HG02852 (cell line): ENCODE results near the gene ZNF598.
"Not testable (repeated sequence)": the region's sequence is repeated elsewhere in the genome, so short reads cannot be mapped to it uniquely, and the experiment has no call there.

Source experiments
- ATAC-seq: cut with Tn5 transposase; IDR thresholded peaks from one replicate; pipeline ENCODE4 v1.9.1; 2021; ENCODE audit warnings: mild to moderate bottlenecking, moderate library complexity; ENCODE audit not compliant: unreplicated experiment

Gene ZNF598

GRCh38 chr16:2028620-2029220 is 19.1 kb upstream of the ZNF598 start:
- ATAC-seq, result no peak

GRCh38 chr16:2028146-2028545 is 18.5 kb upstream of the ZNF598 start:
- ATAC-seq, result no peak

DNA sequence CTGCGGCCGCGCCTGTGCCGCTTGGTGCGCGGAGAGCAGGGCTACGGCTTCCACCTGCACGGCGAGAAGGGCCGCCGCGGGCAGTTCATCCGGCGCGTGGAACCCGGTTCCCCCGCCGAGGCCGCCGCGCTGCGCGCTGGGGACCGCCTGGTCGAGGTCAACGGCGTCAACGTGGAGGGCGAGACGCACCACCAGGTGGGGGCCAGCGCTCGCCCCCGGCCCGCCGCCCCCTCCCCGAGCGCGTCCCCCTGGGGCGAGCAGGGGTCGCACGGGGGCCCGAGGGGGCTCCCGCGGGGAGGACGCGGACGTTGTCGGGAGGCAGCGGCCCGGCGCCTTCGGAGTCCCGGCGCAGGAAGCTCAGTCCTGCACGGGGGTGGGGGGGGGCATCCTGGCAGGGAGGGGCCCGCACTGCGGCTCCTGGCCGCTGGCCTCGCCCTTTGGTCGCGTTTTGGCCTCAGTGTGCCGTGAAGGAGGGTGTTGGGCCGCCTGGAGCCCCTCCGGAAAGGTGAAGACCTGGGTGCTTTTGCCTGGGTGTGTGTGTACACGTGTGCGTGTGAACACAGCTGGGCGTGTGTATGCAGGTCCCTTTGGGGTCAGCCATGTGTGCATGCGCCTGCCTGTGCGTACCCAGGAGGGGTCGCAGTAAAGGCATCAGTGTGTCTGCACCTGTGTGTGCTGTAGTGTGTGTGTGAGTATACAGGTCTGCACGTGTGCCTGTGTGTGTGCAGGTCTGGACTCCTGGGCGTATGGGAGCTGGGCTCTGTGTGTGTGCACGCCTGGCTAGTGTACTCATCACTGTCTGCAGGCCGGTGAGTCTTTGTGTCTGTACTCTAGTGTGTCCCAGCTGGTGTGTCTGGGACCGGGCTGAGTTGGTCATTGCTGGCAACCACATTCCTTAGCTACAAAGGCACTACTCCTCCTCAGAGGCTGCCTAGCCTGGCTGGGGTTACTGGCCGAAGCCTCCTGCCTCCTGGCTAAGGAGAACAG is 17.7 kb upstream of the ZNF598 start:
- no peak for ATAC-seq

DNA sequence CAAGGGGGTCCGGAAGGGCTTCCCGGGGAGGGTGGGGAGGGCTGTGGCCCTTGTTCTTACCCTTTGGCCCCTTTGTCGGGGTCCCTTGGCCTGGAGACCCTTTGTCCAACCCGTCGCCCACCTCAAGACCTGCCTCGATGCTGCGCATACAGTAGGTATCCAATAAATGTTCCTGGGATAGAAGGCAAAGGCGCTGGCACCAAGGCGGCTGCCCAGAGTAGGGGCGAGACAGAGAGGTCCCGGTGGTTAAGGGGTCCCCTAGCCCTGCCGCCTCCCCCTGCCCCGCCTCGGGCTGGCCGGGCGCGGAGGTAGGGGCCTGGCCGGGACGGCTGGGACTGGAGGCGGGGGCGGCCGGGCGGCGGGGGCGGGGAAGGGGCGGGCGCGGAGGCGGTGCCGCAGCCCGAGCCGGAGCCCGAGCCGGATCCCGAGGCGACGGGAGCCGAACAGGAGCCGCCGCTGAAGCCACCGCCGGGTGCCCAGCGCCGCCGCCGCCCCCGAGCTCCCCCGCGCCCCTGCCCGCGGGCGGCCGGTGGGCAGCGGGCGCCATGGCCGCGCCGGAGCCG is 16.9 kb upstream of the ZNF598 start, which contains the start of gene NHERF2:
Gene NHERF2 (plus strand): TSS at position 442 of the 563 bp plus-strand sequence. CDS start 104 bp downstream, at position 546.
- ATAC-seq, result no peak

DNA sequence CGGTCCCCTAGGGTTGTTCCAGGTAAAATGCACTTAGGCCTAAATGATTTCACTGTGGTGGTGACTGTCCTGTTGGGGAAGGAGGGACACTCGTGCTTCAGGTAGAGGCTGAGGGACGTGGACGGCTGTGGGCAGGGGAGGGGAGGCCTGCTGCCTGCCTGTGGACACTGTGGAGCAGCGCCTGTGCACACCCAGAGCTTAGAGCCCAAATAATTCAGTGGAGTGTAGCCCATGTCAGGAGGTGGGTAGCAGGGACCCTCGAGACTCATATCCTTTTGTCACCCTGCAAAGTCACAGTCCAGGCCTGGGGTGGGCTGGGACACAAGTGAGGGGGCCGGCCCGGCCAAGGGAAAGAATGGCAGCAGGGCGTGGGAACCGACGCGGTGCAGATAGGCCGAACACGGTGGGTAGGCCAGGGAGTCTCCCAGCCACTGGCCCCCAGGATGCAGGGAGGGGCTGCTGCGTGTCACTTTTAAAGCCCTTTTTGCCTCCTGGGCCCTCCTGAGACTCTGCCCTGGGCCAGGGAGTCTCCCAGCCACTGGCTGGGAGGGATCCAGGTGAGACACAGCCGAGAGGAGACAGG is 16.3 kb upstream of the ZNF598 start:
- no peak for ATAC-seq

- ATAC-seq, result no peak
Observed at GRCh38 chr16:2025251-2025650, 15.6 kb upstream of the ZNF598 start.

GRCh38 chr16:2024032-2024420 is 14.4 kb upstream of the ZNF598 start:
- ATAC-seq, result no peak

DNA sequence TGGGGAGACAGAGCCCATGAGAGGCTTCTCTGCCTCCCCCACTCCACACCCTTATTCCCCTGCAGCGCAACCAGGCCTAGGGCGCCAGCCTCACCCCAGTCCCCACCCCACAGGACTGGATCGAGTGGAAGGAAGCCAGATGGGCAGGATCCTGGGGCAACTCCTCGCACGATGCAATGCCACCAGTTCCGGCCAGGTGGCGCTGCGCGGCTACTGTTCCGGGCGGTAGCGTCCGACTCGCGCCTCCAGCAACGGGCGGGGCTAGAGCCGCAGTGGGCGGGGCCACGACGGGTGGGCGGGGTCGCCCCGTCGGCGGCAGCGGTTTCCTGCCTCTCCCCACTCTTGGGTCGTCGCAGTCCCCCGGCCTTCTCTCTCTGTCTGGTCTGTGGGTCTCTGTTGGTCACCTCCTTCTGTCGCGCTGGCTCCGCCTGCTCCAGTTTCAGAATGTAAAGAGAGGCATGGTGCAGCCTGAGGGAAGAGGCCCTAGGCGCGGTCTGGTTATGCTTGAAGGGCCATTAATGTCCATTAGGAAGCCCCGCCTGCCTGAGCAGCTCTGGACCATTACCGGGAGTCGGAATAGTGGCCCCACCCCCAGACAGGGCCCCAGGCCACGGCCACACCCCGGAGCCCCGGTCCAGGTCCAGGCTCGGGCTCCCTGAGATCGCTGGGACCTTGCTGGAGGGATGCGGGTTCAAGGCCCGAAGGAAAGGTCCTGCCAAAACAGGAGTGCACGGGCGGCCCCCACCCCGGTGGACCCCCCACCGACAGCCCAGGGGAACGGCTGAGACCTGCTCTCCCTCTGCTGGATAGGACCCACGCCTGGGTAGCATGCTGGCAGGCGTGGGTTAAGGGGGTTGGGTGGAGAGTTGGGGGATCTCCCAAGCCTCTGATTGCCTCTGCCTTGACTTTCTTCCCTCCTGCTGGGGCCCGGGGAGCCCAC is 13.7 kb upstream of the ZNF598 start:
- ATAC-seq, result no peak

- ATAC-seq, result no peak
Observed at GRCh38 chr16:2022723-2023091, 13.1 kb upstream of the ZNF598 start.

- no peak for ATAC-seq
Observed at GRCh38 chr16:2019921-2020831, 10.6 kb upstream of the ZNF598 start.

GRCh38 chr16:2019518-2019920 is 9.9 kb upstream of the ZNF598 start, which contains the start of gene NPW:
TSS of gene NPW (plus strand) at chr16:2019785.
- ATAC-seq, result no peak

DNA sequence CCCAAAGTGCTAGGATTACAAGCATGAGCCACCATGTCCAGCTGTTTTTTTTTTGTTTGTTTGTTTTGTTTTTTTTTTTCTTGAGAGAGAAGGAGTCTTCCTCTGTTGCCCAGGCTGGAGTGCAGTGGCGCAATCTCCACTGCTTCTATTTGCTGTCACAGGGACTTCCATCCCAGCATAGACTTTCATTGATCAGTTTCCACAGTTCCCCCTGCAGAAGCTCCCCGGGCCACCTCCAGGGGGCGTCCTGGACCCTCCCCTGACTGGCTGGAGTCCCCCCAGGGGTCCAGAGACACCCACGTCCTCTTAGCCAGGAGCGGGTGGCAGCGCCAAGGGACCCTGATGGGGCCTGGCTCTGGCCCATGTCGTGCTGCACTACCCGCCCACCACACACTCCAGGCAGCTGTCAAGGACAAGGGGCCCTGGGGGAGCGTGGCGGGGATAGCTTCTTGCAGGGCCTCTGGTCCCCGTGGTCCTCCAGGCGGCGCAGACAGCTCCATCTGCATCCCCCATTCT is 6.8 kb upstream of the ZNF598 start:
- no peak for ATAC-seq

GRCh38 chr16:2015947-2016208 is 6.3 kb upstream of the ZNF598 start:
- ATAC-seq, result no peak

DNA sequence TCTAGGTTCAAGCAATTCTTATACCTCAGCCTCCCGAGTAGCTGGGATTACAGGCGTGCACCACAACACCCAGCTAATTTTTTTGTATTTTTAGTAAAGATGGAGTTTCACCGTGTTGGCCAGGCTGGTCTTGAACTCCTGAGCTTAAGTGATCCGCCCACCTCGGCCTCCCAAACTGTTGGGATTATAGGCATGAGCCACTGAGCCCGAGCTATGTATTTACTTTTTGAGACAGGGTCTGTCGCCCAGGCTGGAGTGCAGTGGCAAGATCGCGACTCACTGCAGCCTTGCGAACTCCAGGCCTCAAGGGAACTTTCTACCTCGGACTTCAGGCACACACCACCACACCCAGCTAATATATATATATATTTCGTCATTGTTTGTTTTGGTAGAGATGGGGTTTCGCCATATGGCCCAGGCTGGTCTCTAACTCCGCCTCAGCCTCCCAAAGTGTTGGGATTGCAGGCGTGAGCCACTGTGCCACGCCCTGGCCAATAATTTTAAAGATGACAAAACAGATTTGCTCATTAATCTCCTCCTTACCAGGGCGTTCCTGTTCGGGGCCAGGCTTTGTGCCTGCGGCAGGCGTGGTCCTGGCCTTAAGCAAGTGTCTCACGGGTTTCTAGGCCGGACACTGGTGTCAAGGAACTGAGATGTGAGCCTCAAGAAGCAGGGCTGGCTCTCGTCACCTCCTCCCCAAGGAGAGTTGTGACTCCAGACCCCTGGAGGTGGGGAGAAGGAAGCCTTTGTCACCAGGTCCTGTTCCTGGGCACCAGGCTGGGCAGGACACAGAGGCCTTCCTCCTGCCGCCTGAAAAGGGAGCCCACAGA is 5.7 kb upstream of the ZNF598 start:
- no peak for ATAC-seq

GRCh38 chr16:2013527-2013926 is 3.9 kb upstream of the ZNF598 start:
- ATAC-seq, result no peak

DNA sequence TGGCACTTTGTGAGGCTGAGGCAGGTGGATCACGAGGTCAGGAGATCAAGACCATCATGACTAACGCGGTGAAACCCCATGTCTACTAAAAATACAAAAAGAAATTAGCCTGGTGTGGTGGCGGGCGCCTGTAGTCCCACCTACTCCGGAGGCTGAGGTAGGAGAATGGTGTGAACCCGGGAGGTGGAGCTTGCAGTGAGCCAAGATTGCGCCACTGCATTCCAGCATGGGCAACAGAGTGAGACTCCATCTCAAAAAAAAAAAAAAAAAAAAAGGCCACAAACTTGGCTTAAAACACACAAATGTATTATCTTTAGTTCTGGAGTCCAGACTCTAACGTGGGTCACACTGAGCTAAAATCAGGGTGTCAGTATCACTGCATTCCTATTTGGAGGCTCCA is 2.1 kb upstream of the ZNF598 start:
- not testable (repeated sequence) for ATAC-seq

DNA sequence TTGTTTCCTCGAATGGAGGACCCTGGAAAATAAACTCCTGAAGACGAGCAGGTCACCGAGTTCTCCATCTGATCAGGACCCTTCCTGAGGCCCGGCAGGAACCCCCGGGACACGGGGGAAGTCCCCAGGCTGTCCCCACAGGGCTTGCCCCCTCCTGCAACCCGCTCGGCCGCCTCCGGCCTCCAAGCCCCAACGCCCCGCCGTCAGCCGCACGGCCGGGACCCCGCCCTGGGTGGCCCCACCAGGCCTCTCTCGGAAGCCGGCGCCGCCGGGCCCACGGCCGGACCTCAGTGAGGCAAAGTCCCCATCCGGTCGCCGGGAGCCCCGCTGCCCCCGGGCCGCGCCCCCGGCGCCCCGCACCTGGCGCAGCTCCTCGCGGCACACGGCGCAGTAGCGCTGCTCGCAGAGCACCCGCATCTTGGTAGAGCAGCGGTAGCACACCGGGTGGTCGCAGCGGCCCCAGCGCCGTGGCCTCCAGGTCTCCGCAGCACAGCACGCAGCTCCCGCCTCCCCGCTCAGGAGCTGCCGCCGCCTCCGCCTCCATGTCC is 383 bp downstream of the ZNF598 start:
- peak; percentile 42 for ATAC-seq

- ATAC-seq, result no peak
Observed at GRCh38 chr16:2008631-2009163, 924 bp downstream of the ZNF598 start.
